ENCODE measurements around the gene TRAPPC8.

The TRAPPC8 gene

GRCh38 chr18:31792580-31792911 is 150.4 kb downstream of the TRAPPC8 start:
- TF ChIP-seq CTCF (IDR thresholded peaks at IDR 0.05; ENCODE audit: low read length, missing control alignments), result no peak
- DNase-seq (ENCODE audit: low read depth), result no peak
- H3K4me3 ChIP-seq (replicated peaks; ENCODE audit: low read depth, low read length), result no peak overlapping the region

GRCh38 chr18:31791817-31792579 is 150.9 kb downstream of the TRAPPC8 start:
- TF ChIP-seq CTCF (IDR thresholded peaks at IDR 0.05; ENCODE audit: low read length, missing control alignments), result no peak
- H3K4me3 ChIP-seq (replicated peaks; ENCODE audit: low read depth, low read length), result no peak overlapping the region
- DNase-seq (ENCODE audit: low read depth), result no peak

- no peak overlapping the region for H3K4me3 ChIP-seq (replicated peaks; ENCODE audit: low read depth, low read length)
- no peak for DNase-seq (ENCODE audit: low read depth)
- no peak for TF ChIP-seq CTCF (IDR thresholded peaks at IDR 0.05; ENCODE audit: low read length, missing control alignments)
Measured at GRCh38 chr18:31789409-31789808, 153.5 kb downstream of the TRAPPC8 start.

GRCh38 chr18:31783059-31783458 is 159.9 kb downstream of the TRAPPC8 start:
- TF ChIP-seq CTCF (IDR thresholded peaks at IDR 0.05; ENCODE audit: low read length, missing control alignments), result no peak
- DNase-seq (ENCODE audit: low read depth), result no peak
- no peak overlapping the region for H3K4me3 ChIP-seq (replicated peaks; ENCODE audit: low read depth, low read length)

Data from fibroblast of pulmonary artery (primary cell).